Type B pancreatic cell (in vitro differentiated cells): ENCODE results near the gene CPTP. TPM values are rescaled to one million over a fixed set of nuclear protein-coding genes. Genes with fewer than 3 reads are reported as not detected.

Experiments
- DNase-seq: peaks from one replicate; pipeline ENCODE4 v3.0.0; 2021; ENCODE audit warnings: mixed read lengths; ENCODE audit not compliant: unreplicated experiment; ENCODE audit errors: extremely low spot score
- H3K27ac Mint-ChIP-seq: 2 replicates; pipeline ENCODE4 v1.8.0; 2021; ENCODE audit warnings: mild to moderate bottlenecking, mixed read lengths
- H3K27me3 Mint-ChIP-seq: 2 replicates; pipeline ENCODE4 v1.8.0; 2021; ENCODE audit warnings: mixed read lengths
- H3K36me3 Mint-ChIP-seq: 2 replicates; pipeline ENCODE4 v1.8.0; 2021; ENCODE audit warnings: mixed read lengths
- H3K4me1 Mint-ChIP-seq: one replicate; pipeline ENCODE4 v1.8.0; 2021; ENCODE audit warnings: mixed read lengths; ENCODE audit not compliant: unreplicated experiment
- H3K4me3 Mint-ChIP-seq: 2 replicates; pipeline ENCODE4 v1.8.0; 2021; ENCODE audit warnings: mild to moderate bottlenecking, mixed read lengths
- H3K9me3 Mint-ChIP-seq: 2 replicates; pipeline ENCODE4 v1.8.0; 2021; ENCODE audit warnings: mixed read lengths
- total RNA-seq: library from RNA; stranded (reverse); gene quantifications from 2 replicates; pipeline ENCODE4 v1.2.1, GENCODE V29; 2021; ENCODE audit warnings: low replicate concordance
- TF ChIP-seq, protein P1 (sequence below): fragments of 200-600 bp; sonication (generic); conservative IDR thresholded peaks from 2 replicates; pipeline ENCODE4 v1.5.0; 2021; ENCODE audit warnings: antibody characterized with exemption, mild to moderate bottlenecking

The CPTP gene
- total RNA-seq, 1 donor from 2014 or later = 24.2 TPM

DNA sequence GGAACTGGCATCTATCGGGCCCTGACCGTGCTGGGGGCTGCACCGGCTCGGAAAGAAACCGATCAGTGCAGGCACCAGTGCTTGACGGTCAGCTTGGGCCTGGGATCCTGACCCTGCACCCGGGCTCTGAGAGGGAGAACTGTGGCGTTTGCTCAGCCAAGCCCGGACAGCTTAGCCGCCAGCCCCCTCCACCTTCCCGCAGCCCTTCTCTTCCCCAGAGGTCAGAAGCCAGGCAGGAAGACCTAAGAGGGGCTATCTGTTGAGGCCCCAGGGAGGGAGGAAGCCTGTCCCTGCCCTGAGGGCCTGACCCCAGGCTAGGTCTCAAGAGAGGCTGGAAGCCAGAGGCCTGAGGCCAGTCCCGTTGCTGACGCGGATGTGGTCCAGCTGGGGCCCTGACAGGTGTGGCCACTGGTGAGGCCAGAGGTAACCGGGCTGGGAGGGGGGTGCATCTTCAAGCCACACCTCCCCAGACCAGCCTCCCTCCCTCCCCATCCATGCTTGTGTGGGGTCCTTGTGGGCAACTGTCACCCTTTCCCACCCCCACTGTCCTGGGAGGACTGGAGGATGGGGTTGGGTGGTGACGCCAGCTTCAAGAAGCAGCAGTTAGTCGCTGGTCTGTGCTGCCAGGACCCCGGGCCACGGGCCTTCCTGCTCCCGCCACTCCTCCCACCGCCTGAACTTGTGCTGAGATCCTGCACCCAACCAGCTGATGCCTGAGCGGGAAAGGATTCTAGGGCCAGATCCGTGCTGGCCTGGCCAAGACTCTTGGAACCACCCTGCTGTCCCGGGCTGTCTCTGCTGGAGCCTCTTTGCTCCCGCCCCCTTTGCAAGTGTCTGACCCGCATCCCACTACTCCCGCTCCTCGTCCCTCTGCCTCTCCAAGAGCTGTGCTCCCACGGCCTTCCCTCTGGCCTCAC lies 27.2 kb downstream of the CPTP start:
- TF ChIP-seq, protein P1, sequence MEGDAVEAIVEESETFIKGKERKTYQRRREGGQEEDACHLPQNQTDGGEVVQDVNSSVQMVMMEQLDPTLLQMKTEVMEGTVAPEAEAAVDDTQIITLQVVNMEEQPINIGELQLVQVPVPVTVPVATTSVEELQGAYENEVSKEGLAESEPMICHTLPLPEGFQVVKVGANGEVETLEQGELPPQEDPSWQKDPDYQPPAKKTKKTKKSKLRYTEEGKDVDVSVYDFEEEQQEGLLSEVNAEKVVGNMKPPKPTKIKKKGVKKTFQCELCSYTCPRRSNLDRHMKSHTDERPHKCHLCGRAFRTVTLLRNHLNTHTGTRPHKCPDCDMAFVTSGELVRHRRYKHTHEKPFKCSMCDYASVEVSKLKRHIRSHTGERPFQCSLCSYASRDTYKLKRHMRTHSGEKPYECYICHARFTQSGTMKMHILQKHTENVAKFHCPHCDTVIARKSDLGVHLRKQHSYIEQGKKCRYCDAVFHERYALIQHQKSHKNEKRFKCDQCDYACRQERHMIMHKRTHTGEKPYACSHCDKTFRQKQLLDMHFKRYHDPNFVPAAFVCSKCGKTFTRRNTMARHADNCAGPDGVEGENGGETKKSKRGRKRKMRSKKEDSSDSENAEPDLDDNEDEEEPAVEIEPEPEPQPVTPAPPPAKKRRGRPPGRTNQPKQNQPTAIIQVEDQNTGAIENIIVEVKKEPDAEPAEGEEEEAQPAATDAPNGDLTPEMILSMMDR = no peak
- peak overlapping the region; percentile 67 for H3K27ac Mint-ChIP-seq
- peak overlapping the region; percentile 74 for H3K4me3 Mint-ChIP-seq
- H3K9me3 Mint-ChIP-seq = no peaks in the 10 kb centered on the region
- peaks cover 15% of the 10 kb centered on the region for H3K4me1 Mint-ChIP-seq
- no peak for DNase-seq
- H3K27me3 Mint-ChIP-seq = peaks cover 8% of the 10 kb centered on the region
- no peaks in the 10 kb centered on the region for H3K36me3 Mint-ChIP-seq

DNA sequence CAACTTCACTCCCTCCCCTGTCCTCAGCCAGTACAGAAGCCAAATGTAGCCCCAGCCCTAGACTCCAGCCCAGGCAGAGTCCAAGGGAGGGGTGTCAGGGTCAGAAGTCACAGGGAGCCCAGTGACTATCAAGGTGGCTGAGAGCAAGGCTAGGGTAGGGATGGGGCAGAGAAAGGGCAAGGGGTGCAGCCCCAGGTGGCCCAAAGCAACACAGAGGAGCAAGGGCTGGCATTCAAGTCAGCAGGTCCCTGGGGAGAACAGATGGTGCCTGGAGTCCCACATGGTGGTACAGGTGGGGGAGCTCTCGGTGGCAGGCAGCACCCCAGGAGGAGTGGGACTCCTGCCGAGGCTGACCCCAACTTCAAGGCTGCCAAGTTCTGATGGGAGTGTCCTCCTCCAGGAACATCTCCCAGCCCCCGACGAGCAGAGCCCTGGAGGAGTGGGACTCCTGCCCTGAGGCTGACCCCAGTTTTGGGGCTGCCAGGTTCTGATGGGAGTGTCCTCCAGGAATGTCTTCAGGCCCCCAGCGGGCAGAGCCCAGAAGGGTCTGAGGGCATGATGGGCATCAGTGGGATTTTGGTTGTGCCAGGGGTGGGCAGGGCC lies 28.3 kb downstream of the CPTP start:
- peak overlapping the region; percentile 67 for H3K27ac Mint-ChIP-seq
- TF ChIP-seq, protein P1 = no peak
- H3K9me3 Mint-ChIP-seq = no peaks in the 10 kb centered on the region
- no peak for DNase-seq
- H3K4me1 Mint-ChIP-seq = peaks cover 6% of the 10 kb centered on the region
- peak overlapping the region; percentile 74 for H3K4me3 Mint-ChIP-seq
- no peaks in the 10 kb centered on the region for H3K36me3 Mint-ChIP-seq
- H3K27me3 Mint-ChIP-seq = peaks cover 8% of the 10 kb centered on the region

DNA sequence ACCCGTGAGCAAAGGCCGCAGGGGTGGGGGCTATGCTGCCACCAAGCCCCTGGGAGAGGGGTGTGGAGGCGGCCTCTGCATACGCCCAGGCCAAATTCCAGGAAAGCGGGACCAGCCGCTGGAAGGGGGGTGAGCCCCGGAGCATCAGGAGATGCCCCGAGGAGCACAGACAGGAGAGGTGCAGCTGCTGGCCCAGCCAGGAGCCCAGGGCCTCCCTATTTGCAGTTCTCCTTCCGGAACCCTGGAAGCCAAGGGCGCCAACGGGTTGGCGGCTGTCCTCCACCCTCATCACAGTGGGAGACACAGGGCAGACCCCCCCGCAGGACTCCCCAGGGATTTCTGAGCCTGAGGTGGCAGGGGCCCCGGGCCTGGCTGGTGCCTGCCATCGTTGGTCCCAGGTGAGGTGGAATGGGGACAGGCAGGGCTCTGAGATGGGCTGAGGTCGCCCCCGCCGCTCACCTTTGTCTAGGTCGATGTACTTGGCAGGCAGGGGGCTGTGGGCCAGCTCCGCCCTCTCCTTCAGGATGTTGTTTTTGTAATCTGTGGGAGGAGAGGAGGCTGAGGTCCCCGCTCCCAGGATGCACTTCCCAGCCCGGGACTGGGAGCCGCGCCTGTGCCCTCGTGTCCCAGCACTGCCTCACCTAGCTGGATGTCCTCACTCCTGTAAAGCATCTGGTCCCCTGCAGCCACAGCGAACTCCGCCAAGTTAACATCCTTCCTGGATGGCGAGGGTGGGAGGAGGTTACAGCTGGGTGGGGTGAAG lies 29.0 kb downstream of the CPTP start:
- Mint-ChIP-seq H3K4me1 (peaks cover 6% of the 10 kb centered on the region), H3K4me3 (no peak overlapping the region), H3K9me3 (no peaks in the 10 kb centered on the region), H3K36me3 (no peaks in the 10 kb centered on the region), H3K27ac (no peak overlapping the region), H3K27me3 (peaks cover 8% of the 10 kb centered on the region)
- TF ChIP-seq, protein P1 = no peak
- DNase-seq = no peak

DNA sequence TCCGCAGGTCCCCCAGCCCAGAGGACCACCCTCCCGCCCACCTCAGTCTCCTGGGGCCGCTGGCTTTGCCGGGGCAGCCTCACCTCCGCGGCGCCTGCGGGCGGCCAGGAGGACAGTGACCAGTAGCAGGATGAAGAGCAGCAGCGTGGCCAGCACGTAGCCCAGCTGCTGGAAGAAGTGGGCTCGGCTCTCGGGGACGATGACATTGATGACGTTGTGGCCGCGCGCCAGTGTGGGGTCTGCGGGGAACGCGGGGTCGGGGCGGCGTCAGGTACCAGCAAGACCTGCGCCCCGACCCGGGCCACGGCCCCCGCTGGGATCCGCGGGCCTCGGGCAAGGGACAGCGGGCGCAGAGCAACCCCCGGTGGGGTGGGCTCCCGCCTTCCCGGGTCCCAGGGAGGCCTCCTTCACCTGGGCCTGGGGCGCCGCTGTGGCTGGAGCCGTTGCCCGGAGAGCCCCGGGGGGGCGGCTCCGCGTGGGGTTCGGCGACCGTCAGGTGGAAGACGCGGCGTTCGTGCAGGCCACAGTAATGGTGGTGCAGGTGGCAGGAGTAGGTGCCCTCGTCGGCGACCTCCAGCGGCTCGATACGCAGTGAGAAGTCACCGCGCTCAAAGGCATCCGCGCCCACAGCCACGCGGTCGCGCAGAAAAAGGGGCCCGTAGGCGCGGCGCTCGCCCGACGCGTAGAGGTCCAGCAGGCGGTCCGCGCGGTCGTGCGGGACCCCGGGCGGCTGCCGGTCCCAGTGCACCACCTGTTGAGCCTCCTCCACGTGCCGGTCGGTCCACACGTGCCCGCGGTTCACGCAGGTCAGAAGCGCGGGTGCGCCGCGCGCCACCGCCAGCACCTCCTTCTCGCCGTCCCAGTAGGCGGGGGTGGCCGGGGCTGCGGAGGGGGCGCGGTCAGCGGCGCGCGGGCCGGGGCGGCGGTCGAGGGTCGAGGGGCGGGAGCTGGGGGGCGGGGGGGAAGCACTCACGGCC lies 30.0 kb downstream of the CPTP start:
- H3K9me3 Mint-ChIP-seq = no peaks in the 10 kb centered on the region
- H3K4me3 Mint-ChIP-seq = peak overlapping the region; percentile 57
- TF ChIP-seq, protein P1 = no peak
- peaks cover 13% of the 10 kb centered on the region for H3K4me1 Mint-ChIP-seq
- DNase-seq = no peak
- peaks cover 8% of the 10 kb centered on the region for H3K27me3 Mint-ChIP-seq
- no peak overlapping the region for H3K27ac Mint-ChIP-seq
- H3K36me3 Mint-ChIP-seq = no peaks in the 10 kb centered on the region

DNA sequence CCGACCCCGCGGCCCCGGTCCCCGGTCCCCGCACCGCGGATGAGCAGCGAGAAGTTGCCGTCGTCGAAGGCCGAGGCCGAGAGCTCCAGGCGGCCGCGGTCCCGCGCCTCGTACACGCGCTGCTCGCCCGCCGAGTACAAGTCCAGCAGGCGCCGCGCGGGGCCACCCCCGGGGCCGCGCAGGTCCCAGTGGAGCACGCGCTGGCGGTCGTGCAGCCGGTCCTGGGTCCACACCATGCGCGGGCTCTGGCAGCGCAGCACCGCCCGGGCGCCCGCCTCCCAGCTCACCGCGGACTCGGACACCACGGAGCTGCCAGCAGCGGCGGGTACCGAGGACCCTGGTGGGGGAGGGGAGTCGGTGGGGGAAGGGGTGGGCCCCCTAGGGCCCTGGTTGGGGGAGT lies 30.8 kb downstream of the CPTP start:
- H3K4me1 Mint-ChIP-seq = peaks cover 13% of the 10 kb centered on the region
- H3K36me3 Mint-ChIP-seq = no peaks in the 10 kb centered on the region
- TF ChIP-seq, protein P1 = no peak
- no peak overlapping the region for H3K4me3 Mint-ChIP-seq
- no peak for DNase-seq
- H3K27me3 Mint-ChIP-seq = peaks cover 8% of the 10 kb centered on the region
- no peaks in the 10 kb centered on the region for H3K9me3 Mint-ChIP-seq
- no peak overlapping the region for H3K27ac Mint-ChIP-seq
